Body of pancreas (tissue), 4 donors: ENCODE results near the gene ZBP1. TPM values are rescaled to one million over a fixed set of nuclear protein-coding genes. Genes with fewer than 3 reads are reported as not detected.

Experiments used
- ATAC-seq: fragments of 150-250 bp; one replicate; pipeline ENCODE4 v1.9.1; 2016
- DNase-seq, 4 donors: peaks; one replicate each; pipeline ENCODE4 v3.0.0-alpha.2; 2019
- H3K27ac ChIP-seq, 4 donors: fragments of 200-600 bp; sonication (generic); 1 replicate in 3 of 4; 2 replicates in 1 of 4; pipeline versions ENCODE4 v1.5.1 to v1.6.1; 2016 to 2019; ENCODE audit warnings: mild to moderate bottlenecking in 1 of 4, mixed read lengths in 1 of 4, moderate library complexity in 1 of 4
- H3K27me3 ChIP-seq, 2 donors: fragments of 200-600 bp; sonication (generic); one replicate each; pipeline ENCODE4 v1.6.0; 2016; ENCODE audit warnings: mild to moderate bottlenecking in 1 of 2
- H3K36me3 ChIP-seq, 2 donors: fragments of 200-600 bp; sonication (generic); replicated peaks in 1 of 2; 2 replicates each; pipeline ENCODE4 v1.5.1; 2016; ENCODE audit warnings: low read depth in 2 of 2; ENCODE audit not compliant: insufficient read depth in 1 of 2
- H3K4me1 ChIP-seq: fragments of 200-600 bp; sonication (generic); one replicate; pipeline ENCODE4 v1.6.0; 2016
- H3K4me3 ChIP-seq, 2 donors: fragments of 200-600 bp; sonication (generic); 1 replicate in 1 of 2; 2 replicates in 1 of 2; pipeline ENCODE4 v1.5.1; 2016 to 2019
- H3K9me3 ChIP-seq, 3 donors: fragments of 200-600 bp; sonication (generic); 1 replicate in 2 of 3; 2 replicates in 1 of 3; pipeline ENCODE4 v1.5.1; 2016
- POLR2A ChIP-seq, 3 donors: fragments of 450-650 bp; IDR thresholded peaks; one replicate each; pipeline ENCODE4 v1.6.1; 2016; ENCODE audit warnings: antibody characterized with exemption in 3 of 3, mild to moderate bottlenecking in 2 of 3
- WGBS, 2 donors: methylation state at CpG; one replicate each; pipeline ENCODE4 v1.1.5; 2017; 5-methylcytosine and 5-hydroxymethylcytosine counted together
- intact Hi-C: fragments of 100-400 bp; cut with DNase I; formaldehyde crosslinking; loops from one replicate; pipeline ENCODE4 v1.15.1; 2023
- total RNA-seq, 2 donors: library from RNA; depleted of rRNA; stranded (reverse); fragments of >200 nt; gene quantifications; one replicate each; pipeline ENCODE4 v1.1.0, GENCODE V29; 2016
- TF ChIP-seq, protein P1 (sequence below), 7 experiments: fragments of 450-650 bp in 4 of 7; fragments of 200-600 bp in 3 of 7; sonication (generic) in 3 of 7; IDR thresholded peaks; one replicate each; pipeline ENCODE4 v1.5.1; 2016 to 2019; ENCODE audit warnings: antibody characterized with exemption in 7 of 7

ZBP1 gene
- total RNA-seq, 2 donors from 2014 or later: 0.26 TPM; not detected in 1

DNA sequence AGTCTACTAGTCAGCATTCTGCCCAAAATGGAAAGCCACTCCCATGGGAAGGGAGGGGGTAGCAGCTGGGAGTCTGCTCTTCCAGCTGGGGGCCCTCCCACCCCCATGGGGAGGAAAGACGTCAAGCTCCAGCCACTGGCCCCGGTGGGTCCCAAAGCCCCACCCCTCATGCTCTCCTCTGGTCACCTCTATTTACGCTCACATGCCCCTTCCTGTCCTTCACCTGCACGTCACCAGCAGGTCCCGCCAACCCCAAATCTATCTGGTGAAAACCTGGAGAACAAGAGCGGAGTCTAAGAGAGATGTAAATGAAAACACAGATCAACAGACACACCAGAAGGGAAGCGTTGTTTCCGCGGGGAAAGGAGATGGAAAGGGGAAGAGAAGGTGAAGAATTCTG is 30.0 kb upstream of the ZBP1 start:
- peaks cover 0 to 5% (median 0%) of the 10 kb centered on the region in 3 donors for H3K9me3 ChIP-seq
- no peaks in the 10 kb centered on the region for H3K27me3 ChIP-seq
- H3K27ac ChIP-seq: no peak overlapping the region
- intact Hi-C loops: loop anchor here (10.0 kb wide), 1 partner anchor 535 kb away; no protein-coding TSS in a partner anchor
- no peak for DNase-seq
- no peak for TF ChIP-seq POLR2A (IDR thresholded peaks at IDR 0.05)
- TF ChIP-seq, protein P1, sequence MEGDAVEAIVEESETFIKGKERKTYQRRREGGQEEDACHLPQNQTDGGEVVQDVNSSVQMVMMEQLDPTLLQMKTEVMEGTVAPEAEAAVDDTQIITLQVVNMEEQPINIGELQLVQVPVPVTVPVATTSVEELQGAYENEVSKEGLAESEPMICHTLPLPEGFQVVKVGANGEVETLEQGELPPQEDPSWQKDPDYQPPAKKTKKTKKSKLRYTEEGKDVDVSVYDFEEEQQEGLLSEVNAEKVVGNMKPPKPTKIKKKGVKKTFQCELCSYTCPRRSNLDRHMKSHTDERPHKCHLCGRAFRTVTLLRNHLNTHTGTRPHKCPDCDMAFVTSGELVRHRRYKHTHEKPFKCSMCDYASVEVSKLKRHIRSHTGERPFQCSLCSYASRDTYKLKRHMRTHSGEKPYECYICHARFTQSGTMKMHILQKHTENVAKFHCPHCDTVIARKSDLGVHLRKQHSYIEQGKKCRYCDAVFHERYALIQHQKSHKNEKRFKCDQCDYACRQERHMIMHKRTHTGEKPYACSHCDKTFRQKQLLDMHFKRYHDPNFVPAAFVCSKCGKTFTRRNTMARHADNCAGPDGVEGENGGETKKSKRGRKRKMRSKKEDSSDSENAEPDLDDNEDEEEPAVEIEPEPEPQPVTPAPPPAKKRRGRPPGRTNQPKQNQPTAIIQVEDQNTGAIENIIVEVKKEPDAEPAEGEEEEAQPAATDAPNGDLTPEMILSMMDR (IDR thresholded peaks at IDR 0.05): no peak
- H3K4me1 ChIP-seq: no peaks in the 10 kb centered on the region
- no peak overlapping the region for H3K4me3 ChIP-seq
- peaks cover 5 to 7% of the 10 kb centered on the region in 2 donors for H3K36me3 ChIP-seq
- WGBS, 2 donors: 53 to 63% methylated on average over 9 of the region's 9 CpGs
- no peak for ATAC-seq

DNA sequence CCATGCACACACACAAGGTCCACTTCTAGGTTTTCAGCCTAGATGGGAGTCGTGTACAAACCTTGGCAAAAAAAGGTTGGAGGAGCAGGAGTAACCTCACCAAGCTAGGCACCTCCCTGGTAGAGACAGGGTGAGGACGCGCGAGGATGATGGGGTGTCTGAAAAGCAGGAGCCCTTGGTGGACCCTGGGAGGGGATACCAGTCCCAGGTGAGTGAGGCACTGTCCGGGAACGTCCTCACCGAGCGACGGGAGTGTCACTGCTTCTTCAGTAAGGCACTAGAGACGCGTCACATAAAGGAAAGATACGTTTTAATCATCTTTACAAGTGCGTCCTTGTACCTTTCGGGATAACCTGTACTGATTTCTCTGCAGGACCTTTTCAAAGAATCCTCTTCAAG is 29.4 kb upstream of the ZBP1 start:
- ATAC-seq (no peak), DNase-seq (no peak)
- Histone ChIP-seq H3K27ac (no peak overlapping the region), H3K27me3 (no peaks in the 10 kb centered on the region), H3K4me3 (no peak overlapping the region), H3K4me1 (no peaks in the 10 kb centered on the region), H3K36me3 (peaks cover 5 to 7% of the 10 kb centered on the region in 2 donors), H3K9me3 (peaks cover 0 to 5% (median 0%) of the 10 kb centered on the region in 3 donors)
- TF ChIP-seq, protein P1 (IDR thresholded peaks at IDR 0.05): no peak
- no peak for TF ChIP-seq POLR2A (IDR thresholded peaks at IDR 0.05)
- WGBS, 2 donors: 67 to 78% methylated on average over 14 of the region's 14 CpGs
- intact Hi-C loops: loop anchor here (10.0 kb wide), 1 partner anchor 535 kb away; no protein-coding TSS in a partner anchor

DNA sequence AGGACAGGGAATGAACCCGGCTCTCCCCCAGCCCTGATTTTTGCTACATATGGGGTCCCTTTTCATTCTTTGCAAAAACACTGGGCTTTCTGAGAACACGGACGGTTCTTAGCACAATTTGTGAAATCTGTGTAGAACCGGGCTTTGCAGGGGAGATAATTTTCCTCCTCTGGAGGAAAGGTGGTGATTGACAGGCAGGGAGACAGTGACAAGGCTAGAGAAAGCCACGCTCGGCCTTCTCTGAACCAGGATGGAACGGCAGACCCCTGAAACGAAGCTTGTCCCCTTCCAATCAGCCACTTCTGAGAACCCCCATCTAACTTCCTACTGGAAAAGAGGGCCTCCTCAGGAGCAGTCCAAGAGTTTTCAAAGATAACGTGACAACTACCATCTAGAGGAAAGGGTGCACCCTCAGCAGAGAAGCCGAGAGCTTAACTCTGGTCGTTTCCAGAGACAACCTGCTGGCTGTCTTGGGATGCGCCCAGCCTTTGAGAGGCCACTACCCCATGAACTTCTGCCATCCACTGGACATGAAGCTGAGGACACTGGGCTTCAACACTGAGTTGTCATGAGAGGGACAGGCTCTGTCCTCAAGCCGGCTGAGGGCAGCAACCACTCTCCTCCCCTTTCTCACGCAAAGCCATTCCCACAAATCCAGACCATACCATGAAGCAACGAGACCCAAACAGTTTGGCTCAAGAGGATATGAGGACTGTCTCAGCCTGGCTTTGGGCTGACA is 28.8 kb upstream of the ZBP1 start:
- no peak for ATAC-seq
- Histone ChIP-seq H3K36me3 (peaks cover 5 to 7% of the 10 kb centered on the region in 2 donors), H3K27me3 (no peaks in the 10 kb centered on the region), H3K9me3 (peaks cover 0 to 5% (median 0%) of the 10 kb centered on the region in 3 donors), H3K27ac (no peak overlapping the region), H3K4me1 (no peaks in the 10 kb centered on the region), H3K4me3 (no peak overlapping the region)
- intact Hi-C loops: no loop called here
- DNase-seq: no peak
- 63 to 64% methylated on average over 15 of the region's 15 CpGs for WGBS, 2 donors
- TF ChIP-seq, protein P1 (IDR thresholded peaks at IDR 0.05): no peak
- TF ChIP-seq POLR2A (IDR thresholded peaks at IDR 0.05): no peak

DNA sequence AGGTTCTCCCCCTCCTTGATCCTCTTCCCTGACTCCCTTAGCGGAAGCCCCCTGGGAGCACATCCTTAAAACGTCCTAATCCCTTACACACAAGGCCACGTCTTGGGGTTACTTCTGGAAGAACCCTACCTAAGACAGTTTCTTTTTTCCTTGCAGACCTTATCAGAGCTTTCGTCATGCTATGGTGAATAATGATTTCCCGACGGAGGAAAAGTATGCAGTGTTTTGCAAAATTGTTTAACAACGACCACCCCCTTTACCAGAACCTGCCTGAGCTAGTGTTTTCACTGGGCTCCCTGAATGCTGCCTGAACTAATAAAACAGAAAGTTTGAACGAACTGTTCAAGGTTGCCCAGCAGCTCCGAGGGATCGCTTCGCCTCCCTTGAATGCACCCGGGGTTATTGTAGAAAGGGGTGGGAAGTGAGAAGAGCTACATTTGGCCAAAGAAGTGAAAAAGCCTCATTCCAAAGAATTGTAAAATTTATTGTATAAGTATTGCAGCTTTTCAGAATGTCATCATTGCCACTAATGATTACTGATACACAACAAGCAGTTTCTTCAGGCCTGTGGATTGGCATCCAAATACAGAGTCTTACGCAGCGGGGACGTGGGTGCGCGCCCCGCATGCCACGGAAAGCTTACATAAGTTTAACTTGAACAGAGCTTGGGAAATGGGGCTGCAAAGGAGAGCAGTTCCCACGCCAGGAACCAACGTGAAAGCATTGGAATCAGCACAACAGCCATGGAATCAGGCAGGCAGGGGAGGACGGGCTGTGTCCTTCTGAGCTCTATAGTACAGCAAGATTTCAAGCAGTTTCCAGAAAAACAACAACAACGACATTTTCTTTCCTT is 27.9 kb upstream of the ZBP1 start:
- intact Hi-C loops: no loop called here
- Histone ChIP-seq H3K9me3 (peaks cover 0 to 5% (median 0%) of the 10 kb centered on the region in 3 donors), H3K27me3 (no peaks in the 10 kb centered on the region), H3K4me3 (no peak overlapping the region), H3K4me1 (no peaks in the 10 kb centered on the region), H3K27ac (no peak overlapping the region), H3K36me3 (peaks cover 5 to 7% of the 10 kb centered on the region in 2 donors)
- ATAC-seq (no peak), DNase-seq (no peak)
- WGBS, 2 donors: 62 to 69% methylated on average over 23 of the region's 23 CpGs
- TF ChIP-seq, protein P1 (IDR thresholded peaks at IDR 0.05): no peak
- TF ChIP-seq POLR2A (IDR thresholded peaks at IDR 0.05): no peak
